Measurements from ENCODE around the gene ABHD15.

ABHD15 gene

DNA sequence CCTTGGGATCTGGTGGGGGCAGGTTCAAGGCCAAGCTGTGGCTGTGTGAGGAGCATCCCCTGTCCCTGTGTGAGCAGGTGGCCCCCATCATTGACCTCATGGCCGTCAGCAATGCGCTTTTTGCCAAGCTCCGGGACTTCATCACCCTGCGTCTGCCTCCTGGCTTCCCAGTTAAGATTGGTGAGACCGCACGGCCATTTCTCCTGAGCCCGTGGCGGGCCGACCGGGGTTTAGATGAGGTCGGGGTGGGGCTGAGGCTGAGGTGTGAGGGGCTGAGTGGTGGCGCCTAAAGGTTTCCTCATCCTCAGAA lies 45.2 kb upstream of the ABHD15 start:
- no peak for TF ChIP-seq PPARA (CRISPR knock-in tag; IDR thresholded peaks at IDR 0.05; ENCODE audit: borderline replicate concordance)
- TF ChIP-seq ARNTL (CRISPR knock-in tag; IDR thresholded peaks at IDR 0.05; ENCODE audit: borderline replicate concordance, low read depth), result no peak
- TF ChIP-seq ZNF8 (CRISPR knock-in tag; IDR thresholded peaks at IDR 0.05), result no peak
- TF ChIP-seq, protein P1, sequence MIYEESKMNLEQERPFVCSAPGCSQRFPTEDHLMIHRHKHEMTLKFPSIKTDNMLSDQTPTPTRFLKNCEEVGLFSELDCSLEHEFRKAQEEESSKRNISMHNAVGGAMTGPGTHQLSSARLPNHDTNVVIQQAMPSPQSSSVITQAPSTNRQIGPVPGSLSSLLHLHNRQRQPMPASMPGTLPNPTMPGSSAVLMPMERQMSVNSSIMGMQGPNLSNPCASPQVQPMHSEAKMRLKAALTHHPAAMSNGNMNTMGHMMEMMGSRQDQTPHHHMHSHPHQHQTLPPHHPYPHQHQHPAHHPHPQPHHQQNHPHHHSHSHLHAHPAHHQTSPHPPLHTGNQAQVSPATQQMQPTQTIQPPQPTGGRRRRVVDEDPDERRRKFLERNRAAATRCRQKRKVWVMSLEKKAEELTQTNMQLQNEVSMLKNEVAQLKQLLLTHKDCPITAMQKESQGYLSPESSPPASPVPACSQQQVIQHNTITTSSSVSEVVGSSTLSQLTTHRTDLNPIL (CRISPR knock-in tag; IDR thresholded peaks at IDR 0.05; ENCODE audit: low read depth), result no peak
- no peak for TF ChIP-seq ZFP30 (CRISPR knock-in tag; IDR thresholded peaks at IDR 0.05)
- no peak for TF ChIP-seq ZNF70 (CRISPR knock-in tag; IDR thresholded peaks at IDR 0.05)
- TF ChIP-seq CSDC2 (CRISPR knock-in tag; IDR thresholded peaks at IDR 0.05), result no peak
- ATAC-seq, result no peak

DNA sequence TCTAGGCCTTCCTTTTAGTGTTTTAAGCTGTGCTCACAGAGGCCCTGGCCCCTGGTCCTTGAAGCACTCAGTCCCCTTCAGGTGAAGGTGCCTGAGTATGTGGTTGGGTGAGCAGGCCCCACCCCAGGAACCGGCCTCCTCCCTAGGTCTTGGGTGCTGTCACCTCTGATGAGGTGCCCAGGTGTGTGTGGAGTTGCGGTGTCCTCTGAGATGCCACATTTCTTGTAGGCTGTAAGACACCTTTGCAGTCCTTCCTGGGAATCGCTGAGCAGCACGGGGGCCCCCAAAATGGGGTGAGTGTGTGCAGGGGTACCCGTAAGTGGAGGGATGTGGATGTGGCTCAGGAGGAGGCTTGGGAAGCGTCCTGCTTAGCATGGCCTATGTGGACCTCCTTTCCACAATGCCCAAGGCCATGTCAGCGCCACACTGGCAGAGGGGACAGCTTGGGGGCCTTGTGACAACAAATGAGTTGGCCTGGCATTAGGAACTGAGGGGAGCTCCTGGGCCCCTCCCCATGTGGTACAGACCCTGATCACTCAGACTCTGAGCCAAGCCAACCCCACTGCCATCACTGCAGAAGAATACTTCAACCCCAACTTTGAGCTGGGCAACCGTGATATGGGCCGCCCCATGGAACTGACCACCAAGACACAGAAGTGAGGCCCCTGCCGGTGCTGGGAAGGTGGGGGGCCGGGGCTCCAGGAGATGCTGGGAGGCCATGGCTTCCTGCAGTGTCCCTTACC lies 44.7 kb upstream of the ABHD15 start:
- TF ChIP-seq ZFP30 (CRISPR knock-in tag; IDR thresholded peaks at IDR 0.05), result no peak

DNA sequence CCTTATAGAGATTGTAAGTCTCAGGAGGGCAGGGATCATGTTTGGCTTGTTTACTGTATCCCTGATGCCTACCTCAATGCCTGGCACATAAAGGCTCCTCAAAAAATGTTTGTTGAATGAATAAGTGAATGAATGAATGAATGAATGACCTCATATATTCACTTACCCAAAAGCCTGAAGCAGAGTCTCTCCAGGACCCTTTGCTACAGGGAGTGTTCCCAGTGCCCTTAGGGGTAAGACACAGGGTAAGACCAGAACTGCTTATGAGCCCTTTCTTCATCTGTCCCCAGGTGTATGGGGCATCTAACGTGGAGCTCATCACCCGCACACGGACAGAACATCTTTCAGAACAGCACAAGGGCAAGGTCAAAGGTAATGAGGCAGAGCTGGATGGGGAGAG lies 43.6 kb upstream of the ABHD15 start:
- no peak for TF ChIP-seq ZFP30 (CRISPR knock-in tag; IDR thresholded peaks at IDR 0.05)
- TF ChIP-seq CSDC2 (CRISPR knock-in tag; IDR thresholded peaks at IDR 0.05), result no peak
- no peak for TF ChIP-seq BACH2 (CRISPR knock-in tag; IDR thresholded peaks at IDR 0.05; ENCODE audit: borderline replicate concordance)
- no peak for TF ChIP-seq OSR1 (CRISPR knock-in tag; IDR thresholded peaks at IDR 0.05)
- no peak for TF ChIP-seq ZNF565 (CRISPR knock-in tag; conservative IDR thresholded peaks at IDR 0.05; ENCODE audit: low read depth)
- no peak for TF ChIP-seq RARB (CRISPR knock-in tag; IDR thresholded peaks at IDR 0.05)
- TF ChIP-seq ZNF8 (CRISPR knock-in tag; IDR thresholded peaks at IDR 0.05), result no peak
- TF ChIP-seq, protein P2, sequence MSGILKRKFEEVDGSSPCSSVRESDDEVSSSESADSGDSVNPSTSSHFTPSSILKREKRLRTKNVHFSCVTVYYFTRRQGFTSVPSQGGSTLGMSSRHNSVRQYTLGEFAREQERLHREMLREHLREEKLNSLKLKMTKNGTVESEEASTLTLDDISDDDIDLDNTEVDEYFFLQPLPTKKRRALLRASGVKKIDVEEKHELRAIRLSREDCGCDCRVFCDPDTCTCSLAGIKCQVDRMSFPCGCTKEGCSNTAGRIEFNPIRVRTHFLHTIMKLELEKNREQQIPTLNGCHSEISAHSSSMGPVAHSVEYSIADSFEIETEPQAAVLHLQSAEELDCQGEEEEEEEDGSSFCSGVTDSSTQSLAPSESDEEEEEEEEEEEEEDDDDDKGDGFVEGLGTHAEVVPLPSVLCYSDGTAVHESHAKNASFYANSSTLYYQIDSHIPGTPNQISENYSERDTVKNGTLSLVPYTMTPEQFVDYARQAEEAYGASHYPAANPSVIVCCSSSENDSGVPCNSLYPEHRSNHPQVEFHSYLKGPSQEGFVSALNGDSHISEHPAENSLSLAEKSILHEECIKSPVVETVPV (CRISPR knock-in tag; IDR thresholded peaks at IDR 0.05), result no peak
- TF ChIP-seq ZFP3 (CRISPR knock-in tag; IDR thresholded peaks at IDR 0.05), result no peak
- no peak for TF ChIP-seq ISL1 (CRISPR knock-in tag; IDR thresholded peaks at IDR 0.05)
- TF ChIP-seq, protein P3, sequence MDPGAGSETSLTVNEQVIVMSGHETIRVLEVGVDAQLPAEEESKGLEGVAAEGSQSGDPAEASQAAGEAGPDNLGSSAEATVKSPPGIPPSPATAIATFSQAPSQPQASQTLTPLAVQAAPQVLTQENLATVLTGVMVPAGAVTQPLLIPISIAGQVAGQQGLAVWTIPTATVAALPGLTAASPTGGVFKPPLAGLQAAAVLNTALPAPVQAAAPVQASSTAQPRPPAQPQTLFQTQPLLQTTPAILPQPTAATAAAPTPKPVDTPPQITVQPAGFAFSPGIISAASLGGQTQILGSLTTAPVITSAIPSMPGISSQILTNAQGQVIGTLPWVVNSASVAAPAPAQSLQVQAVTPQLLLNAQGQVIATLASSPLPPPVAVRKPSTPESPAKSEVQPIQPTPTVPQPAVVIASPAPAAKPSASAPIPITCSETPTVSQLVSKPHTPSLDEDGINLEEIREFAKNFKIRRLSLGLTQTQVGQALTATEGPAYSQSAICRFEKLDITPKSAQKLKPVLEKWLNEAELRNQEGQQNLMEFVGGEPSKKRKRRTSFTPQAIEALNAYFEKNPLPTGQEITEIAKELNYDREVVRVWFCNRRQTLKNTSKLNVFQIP (CRISPR knock-in tag; IDR thresholded peaks at IDR 0.05; ENCODE audit: borderline replicate concordance, low read depth), result no peak
- no peak for TF ChIP-seq PPARA (CRISPR knock-in tag; IDR thresholded peaks at IDR 0.05; ENCODE audit: borderline replicate concordance)
- TF ChIP-seq ESRRG (CRISPR knock-in tag; IDR thresholded peaks at IDR 0.05), result no peak
- no peak for TF ChIP-seq SNAI2 (CRISPR knock-in tag; IDR thresholded peaks at IDR 0.05)
- no peak for TF ChIP-seq ZC3H10 (CRISPR knock-in tag; IDR thresholded peaks at IDR 0.05)
- TF ChIP-seq TOX (CRISPR knock-in tag; IDR thresholded peaks at IDR 0.05; ENCODE audit: borderline replicate concordance), result no peak
- no peak for TF ChIP-seq ARNTL (CRISPR knock-in tag; IDR thresholded peaks at IDR 0.05; ENCODE audit: borderline replicate concordance, low read depth)
- ATAC-seq, result no peak

More for the DNA sequence above, 44.7 kb upstream of the ABHD15 start:
- no peak for ATAC-seq

DNA sequence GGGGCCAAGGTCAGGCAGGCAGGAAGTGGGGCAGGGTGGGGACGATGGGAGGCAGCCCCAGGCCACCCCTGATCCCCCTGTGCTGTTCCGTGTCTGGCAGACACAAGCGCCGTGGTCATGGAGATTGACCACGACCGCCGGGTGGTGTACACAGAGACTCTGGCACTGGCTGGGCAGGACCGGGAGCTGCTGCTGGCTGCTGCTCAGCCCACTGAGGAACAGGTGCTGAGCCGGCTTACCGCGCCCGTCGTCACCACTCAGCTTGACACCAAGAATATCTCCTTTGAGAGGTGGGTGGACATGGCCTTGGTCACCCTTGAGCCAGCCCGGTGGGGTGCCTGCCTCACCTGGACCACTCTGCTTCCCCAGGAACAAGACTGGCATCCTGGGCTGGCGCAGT lies 42.1 kb upstream of the ABHD15 start:
- no peak for ATAC-seq
- TF ChIP-seq ISL1 (CRISPR knock-in tag; IDR thresholded peaks at IDR 0.05) (no peak), ZC3H10 (CRISPR knock-in tag; IDR thresholded peaks at IDR 0.05) (no peak), ZNF8 (CRISPR knock-in tag; IDR thresholded peaks at IDR 0.05) (no peak), GLIS3 (CRISPR knock-in tag; IDR thresholded peaks at IDR 0.05) (no peak), OSR1 (CRISPR knock-in tag; IDR thresholded peaks at IDR 0.05) (no peak), TCF4 (CRISPR knock-in tag; IDR thresholded peaks at IDR 0.05; ENCODE audit: borderline replicate concordance) (no peak), PPARA (CRISPR knock-in tag; IDR thresholded peaks at IDR 0.05; ENCODE audit: borderline replicate concordance) (no peak)
- TF ChIP-seq, protein P3 (CRISPR knock-in tag; IDR thresholded peaks at IDR 0.05; ENCODE audit: borderline replicate concordance, low read depth), result no peak

Data from SK-N-SH treated with all-trans-retinoic acid at 6 μM for 48 hours (cell line).